WTC11 (cell line): ENCODE measurements around the gene PHLDB2. TPM values are rescaled to one million over a fixed set of nuclear protein-coding genes. Genes with fewer than 3 reads are reported as not detected.

Experiments used
- ATAC-seq: fragments of 200-7000 bp; cut with Tn5 transposase; 2 replicates; pipeline ENCODE4 v1.10.0; 2021; ENCODE audit warnings: mild to moderate bottlenecking, moderate library complexity
- CTCF ChIA-PET: fragments of 300-600 bp; sonication (Branson Sonifier 250); formaldehyde crosslinking; loops from one replicate; lab custom pipeline; 2021; ENCODE audit warnings: antibody characterized with exemption; lab: Charles Lee
- POLR2A ChIA-PET: fragments of 350-600 bp; sonication (Branson Sonifier 250); formaldehyde crosslinking; loops from one replicate; lab custom pipeline; 2021; ENCODE audit warnings: antibody characterized with exemption; lab: Charles Lee
- DNase-seq: peaks from one replicate; pipeline ENCODE4 v3.0.0; 2021; ENCODE audit warnings: low spot score
- H3K27ac Mint-ChIP-seq: 2 replicates; pipeline ENCODE4 v1.8.0; 2021; ENCODE audit warnings: mixed read lengths
- H3K27me3 Mint-ChIP-seq: 2 replicates; pipeline ENCODE4 v1.8.0; 2021; ENCODE audit warnings: low read depth, mild to moderate bottlenecking, moderate library complexity, mixed read lengths
- H3K36me3 Mint-ChIP-seq: 2 replicates; pipeline ENCODE4 v1.8.0; 2021; ENCODE audit warnings: mixed read lengths
- H3K4me1 Mint-ChIP-seq: 2 replicates; pipeline ENCODE4 v1.8.0; 2022; ENCODE audit warnings: mixed read lengths
- H3K4me3 Mint-ChIP-seq: 2 replicates; pipeline ENCODE4 v1.8.0; 2021; ENCODE audit warnings: mild to moderate bottlenecking, moderate library complexity, mixed read lengths
- H3K9me3 Mint-ChIP-seq: 2 replicates; pipeline ENCODE4 v1.8.0; 2021; ENCODE audit warnings: mixed read lengths
- GTF2I ChIP-seq: fragments of 250-450 bp; sonication (Bioruptor Pico); conservative IDR thresholded peaks from 2 replicates; pipeline ENCODE4 v1.4.0; 2021; ENCODE audit warnings: mild to moderate bottlenecking
- MXD4 ChIP-seq: fragments of 250-450 bp; sonication (Bioruptor Pico); IDR thresholded peaks from 2 replicates; pipeline ENCODE4 v1.8.0; 2021; ENCODE audit warnings: mild to moderate bottlenecking, moderate library complexity, borderline replicate concordance
- NR1H2 ChIP-seq: sonication (generic); formaldehyde crosslinking; IDR thresholded peaks from 2 replicates; pipeline ENCODE4 v1.9.0; 2021; ENCODE audit warnings: mild to moderate bottlenecking, moderate library complexity, missing genetic modification reagents
- NR2C2 ChIP-seq: sonication (generic); formaldehyde crosslinking; IDR thresholded peaks from 2 replicates; pipeline ENCODE4 v1.8.0; 2022; ENCODE audit warnings: mild to moderate bottlenecking, missing genetic modification reagents
- ZNF263 ChIP-seq: sonication (generic); formaldehyde crosslinking; IDR thresholded peaks from 2 replicates; pipeline ENCODE4 v1.8.1; 2022; ENCODE audit warnings: low read depth, mild to moderate bottlenecking, moderate library complexity, missing genetic modification reagents
- ZNF416 ChIP-seq: fragments of 250-450 bp; sonication (Bioruptor Pico); IDR thresholded peaks from 2 replicates; pipeline ENCODE4 v1.9.0; 2021; ENCODE audit warnings: mild to moderate bottlenecking, inconsistent platforms
- ZNF671 ChIP-seq: fragments of 250-450 bp; sonication (Bioruptor Pico); IDR thresholded peaks from 2 replicates; pipeline ENCODE4 v1.8.0; 2021; ENCODE audit warnings: mild to moderate bottlenecking
- total RNA-seq: library from RNA; stranded (reverse); gene quantifications from 3 replicates; pipeline ENCODE4 v1.2.3, GENCODE V29; 2021
- TF ChIP-seq, protein P1 (sequence below): fragments of 250-450 bp; sonication (Bioruptor Pico); IDR thresholded peaks from 2 replicates; pipeline ENCODE4 v1.9.0; 2021; ENCODE audit warnings: mild to moderate bottlenecking, borderline replicate concordance
- TF ChIP-seq, protein P2 (sequence below): fragments of 250-450 bp; sonication (Bioruptor Pico); IDR thresholded peaks from 2 replicates; pipeline ENCODE4 v1.9.0; 2021; ENCODE audit warnings: moderate library complexity, mild to moderate bottlenecking, inconsistent platforms, borderline replicate concordance
- TF ChIP-seq, protein P3 (sequence below): fragments of 200-600 bp; IDR thresholded peaks from 2 replicates; pipeline ENCODE4 v1.8.0; 2022; ENCODE audit warnings: antibody characterized with exemption

The PHLDB2 gene
- total RNA-seq, 1 experiment from 2014 or later = 40.3 TPM

GRCh38 chr3:111862974-111863373 is 3.9 kb downstream of the PHLDB2 start:
- peaks cover 8% of the 10 kb centered on the region for H3K27me3 Mint-ChIP-seq
- POLR2A ChIA-PET = no interaction called here
- TF ChIP-seq, protein P1, sequence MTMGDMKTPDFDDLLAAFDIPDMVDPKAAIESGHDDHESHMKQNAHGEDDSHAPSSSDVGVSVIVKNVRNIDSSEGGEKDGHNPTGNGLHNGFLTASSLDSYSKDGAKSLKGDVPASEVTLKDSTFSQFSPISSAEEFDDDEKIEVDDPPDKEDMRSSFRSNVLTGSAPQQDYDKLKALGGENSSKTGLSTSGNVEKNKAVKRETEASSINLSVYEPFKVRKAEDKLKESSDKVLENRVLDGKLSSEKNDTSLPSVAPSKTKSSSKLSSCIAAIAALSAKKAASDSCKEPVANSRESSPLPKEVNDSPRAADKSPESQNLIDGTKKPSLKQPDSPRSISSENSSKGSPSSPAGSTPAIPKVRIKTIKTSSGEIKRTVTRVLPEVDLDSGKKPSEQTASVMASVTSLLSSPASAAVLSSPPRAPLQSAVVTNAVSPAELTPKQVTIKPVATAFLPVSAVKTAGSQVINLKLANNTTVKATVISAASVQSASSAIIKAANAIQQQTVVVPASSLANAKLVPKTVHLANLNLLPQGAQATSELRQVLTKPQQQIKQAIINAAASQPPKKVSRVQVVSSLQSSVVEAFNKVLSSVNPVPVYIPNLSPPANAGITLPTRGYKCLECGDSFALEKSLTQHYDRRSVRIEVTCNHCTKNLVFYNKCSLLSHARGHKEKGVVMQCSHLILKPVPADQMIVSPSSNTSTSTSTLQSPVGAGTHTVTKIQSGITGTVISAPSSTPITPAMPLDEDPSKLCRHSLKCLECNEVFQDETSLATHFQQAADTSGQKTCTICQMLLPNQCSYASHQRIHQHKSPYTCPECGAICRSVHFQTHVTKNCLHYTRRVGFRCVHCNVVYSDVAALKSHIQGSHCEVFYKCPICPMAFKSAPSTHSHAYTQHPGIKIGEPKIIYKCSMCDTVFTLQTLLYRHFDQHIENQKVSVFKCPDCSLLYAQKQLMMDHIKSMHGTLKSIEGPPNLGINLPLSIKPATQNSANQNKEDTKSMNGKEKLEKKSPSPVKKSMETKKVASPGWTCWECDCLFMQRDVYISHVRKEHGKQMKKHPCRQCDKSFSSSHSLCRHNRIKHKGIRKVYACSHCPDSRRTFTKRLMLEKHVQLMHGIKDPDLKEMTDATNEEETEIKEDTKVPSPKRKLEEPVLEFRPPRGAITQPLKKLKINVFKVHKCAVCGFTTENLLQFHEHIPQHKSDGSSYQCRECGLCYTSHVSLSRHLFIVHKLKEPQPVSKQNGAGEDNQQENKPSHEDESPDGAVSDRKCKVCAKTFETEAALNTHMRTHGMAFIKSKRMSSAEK (CRISPR knock-in tag) = no peak
- TF ChIP-seq MXD4 (no peak), ZNF263 (CRISPR knock-in tag) (no peak), ZNF671 (CRISPR knock-in tag) (no peak)
- DNase-seq = no peak
- ATAC-seq = no peak
- CTCF ChIA-PET = interaction anchor here (3.3 kb wide), 1 partner anchor 115 kb away, joined by 16 read pairs; the partner anchor contains the start of gene ABHD10
- H3K27ac Mint-ChIP-seq = no peak overlapping the region
- H3K36me3 Mint-ChIP-seq = no peaks in the 10 kb centered on the region
- peaks cover 66% of the 10 kb centered on the region for H3K4me1 Mint-ChIP-seq
- H3K9me3 Mint-ChIP-seq = no peaks in the 10 kb centered on the region
- H3K4me3 Mint-ChIP-seq = no peak overlapping the region

DNA sequence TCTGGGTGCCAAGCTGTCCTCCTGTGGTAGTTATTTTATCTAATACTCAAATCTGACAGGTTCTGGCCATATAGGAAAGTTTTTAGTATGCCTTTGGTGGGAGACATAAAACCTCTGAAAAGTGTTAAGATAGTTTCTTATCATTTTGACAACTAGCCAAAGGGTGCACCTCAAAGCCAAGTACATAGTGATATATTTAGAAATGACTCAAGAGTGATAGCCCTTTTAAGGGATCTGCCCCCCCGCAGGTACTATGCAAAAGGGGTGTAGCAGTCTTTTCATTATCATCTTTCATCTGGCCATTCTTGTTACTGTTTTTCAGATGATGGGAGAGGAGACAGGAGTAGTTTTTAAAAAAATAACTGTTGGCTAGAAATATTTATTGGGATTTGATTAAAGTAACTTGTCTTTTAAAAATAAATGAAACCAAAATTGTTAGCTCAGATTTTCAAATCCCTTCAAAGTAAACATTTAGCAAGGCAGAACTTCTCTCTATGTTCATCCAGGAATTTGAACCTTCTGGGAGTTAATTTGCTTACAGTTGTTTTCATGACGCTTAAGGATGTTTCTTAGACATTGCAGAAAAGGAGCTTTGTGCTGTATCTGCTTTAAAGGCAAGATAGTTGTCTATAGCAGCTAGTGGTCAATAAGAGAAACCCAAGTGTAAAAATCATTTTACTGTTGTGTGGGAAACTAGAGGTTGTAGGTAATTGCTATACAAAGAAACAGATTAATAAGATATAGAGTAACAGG is 5.1 kb downstream of the PHLDB2 start:
- no peak for ATAC-seq
- POLR2A ChIA-PET = no interaction called here
- Mint-ChIP-seq H3K4me1 (peaks cover 68% of the 10 kb centered on the region), H3K9me3 (no peaks in the 10 kb centered on the region), H3K27ac (0 out of 2 replicates have a peak overlapping the region, but pooled peaks have one; percentile 17), H3K27me3 (peaks cover 3% of the 10 kb centered on the region), H3K4me3 (no peak overlapping the region), H3K36me3 (no peaks in the 10 kb centered on the region)
- DNase-seq = no peak
- CTCF ChIA-PET = interaction anchor here (0.6 to 1.3 kb wide), 3 partner anchors 22 to 150 kb away, joined by 3 to 5 read pairs (median 3); no protein-coding TSS in a partner anchor
- TF ChIP-seq ZNF416 (CRISPR knock-in tag) = no peak
- TF ChIP-seq, protein P2, sequence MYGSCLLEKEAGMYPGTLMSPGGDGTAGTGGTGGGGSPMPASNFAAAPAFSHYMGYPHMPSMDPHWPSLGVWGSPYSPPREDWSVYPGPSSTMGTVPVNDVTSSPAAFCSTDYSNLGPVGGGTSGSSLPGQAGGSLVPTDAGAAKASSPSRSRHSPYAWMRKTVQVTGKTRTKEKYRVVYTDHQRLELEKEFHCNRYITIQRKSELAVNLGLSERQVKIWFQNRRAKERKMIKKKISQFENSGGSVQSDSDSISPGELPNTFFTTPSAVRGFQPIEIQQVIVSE (CRISPR knock-in tag) = no peak

DNA sequence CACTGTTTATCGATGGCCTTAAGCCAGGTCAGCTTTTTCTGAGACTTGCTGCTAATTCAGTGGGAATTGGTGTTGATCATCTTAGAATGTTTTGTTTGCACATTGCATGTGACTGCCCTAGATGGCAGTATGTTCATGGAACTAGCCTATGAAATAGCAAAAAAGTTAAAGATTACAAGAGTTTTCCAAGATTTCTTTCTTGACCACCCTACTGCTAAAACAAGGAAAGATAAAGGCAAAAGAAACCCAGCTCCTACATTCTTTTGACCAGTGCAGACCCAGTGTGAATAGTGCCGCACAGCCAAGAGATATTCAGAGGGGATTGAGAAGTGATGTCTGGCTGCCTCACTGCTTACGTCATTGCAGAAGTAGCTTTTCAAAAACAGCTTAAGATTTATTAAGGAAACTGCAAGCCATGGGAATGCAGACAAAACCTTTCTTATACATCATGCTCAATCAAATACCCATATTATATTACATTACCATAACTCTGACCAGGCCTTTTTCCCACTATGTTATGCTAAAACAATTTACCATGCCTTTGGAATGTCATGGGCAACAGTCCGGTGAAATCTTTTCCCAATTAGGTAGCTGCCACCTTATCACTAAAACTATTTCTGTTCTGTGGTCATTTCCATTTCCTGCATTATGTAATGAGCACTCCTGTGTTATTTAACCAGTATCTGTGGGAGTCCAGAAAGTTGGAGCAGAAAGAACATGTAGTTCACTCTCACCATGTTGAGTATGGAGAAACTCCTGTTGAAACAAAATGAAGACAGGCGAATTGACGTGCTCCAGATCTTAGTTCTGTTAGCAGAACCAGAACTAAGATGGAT is 6.0 kb downstream of the PHLDB2 start:
- ChIA-PET POLR2A (interaction anchor here (1.2 kb wide), 1 partner anchor 114 kb away, joined by 4 read pairs; no protein-coding TSS in a partner anchor), CTCF (interaction anchor here (0.8 to 1.3 kb wide), 3 partner anchors 30 to 149 kb away, joined by 3 to 5 read pairs (median 3); no protein-coding TSS in a partner anchor)
- peaks cover 3% of the 10 kb centered on the region for H3K27me3 Mint-ChIP-seq
- H3K9me3 Mint-ChIP-seq = no peaks in the 10 kb centered on the region
- H3K4me1 Mint-ChIP-seq = peaks cover 77% of the 10 kb centered on the region
- DNase-seq = no peak
- no peak for ATAC-seq
- TF ChIP-seq GTF2I (CRISPR knock-in tag) = no peak
- TF ChIP-seq, protein P3, sequence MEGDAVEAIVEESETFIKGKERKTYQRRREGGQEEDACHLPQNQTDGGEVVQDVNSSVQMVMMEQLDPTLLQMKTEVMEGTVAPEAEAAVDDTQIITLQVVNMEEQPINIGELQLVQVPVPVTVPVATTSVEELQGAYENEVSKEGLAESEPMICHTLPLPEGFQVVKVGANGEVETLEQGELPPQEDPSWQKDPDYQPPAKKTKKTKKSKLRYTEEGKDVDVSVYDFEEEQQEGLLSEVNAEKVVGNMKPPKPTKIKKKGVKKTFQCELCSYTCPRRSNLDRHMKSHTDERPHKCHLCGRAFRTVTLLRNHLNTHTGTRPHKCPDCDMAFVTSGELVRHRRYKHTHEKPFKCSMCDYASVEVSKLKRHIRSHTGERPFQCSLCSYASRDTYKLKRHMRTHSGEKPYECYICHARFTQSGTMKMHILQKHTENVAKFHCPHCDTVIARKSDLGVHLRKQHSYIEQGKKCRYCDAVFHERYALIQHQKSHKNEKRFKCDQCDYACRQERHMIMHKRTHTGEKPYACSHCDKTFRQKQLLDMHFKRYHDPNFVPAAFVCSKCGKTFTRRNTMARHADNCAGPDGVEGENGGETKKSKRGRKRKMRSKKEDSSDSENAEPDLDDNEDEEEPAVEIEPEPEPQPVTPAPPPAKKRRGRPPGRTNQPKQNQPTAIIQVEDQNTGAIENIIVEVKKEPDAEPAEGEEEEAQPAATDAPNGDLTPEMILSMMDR = no peak
- TF ChIP-seq NR2C2 = no peak
- no peak for TF ChIP-seq NR1H2 (CRISPR knock-in tag)
- no peak overlapping the region; the same call in 1 of the 2 replicates for H3K27ac Mint-ChIP-seq
- H3K36me3 Mint-ChIP-seq = no peaks in the 10 kb centered on the region
- no peak overlapping the region for H3K4me3 Mint-ChIP-seq
